HG03521 (cell line): Measurements from ENCODE around the gene SUN1.

ENCODE experiments used
- ATAC-seq: cut with Tn5 transposase; IDR thresholded peaks from one replicate; pipeline ENCODE4 v1.9.1; 2021; ENCODE audit warnings: mild to moderate bottlenecking, moderate library complexity; ENCODE audit not compliant: unreplicated experiment

Gene SUN1

GRCh38 chr7:889025-889390 lies 56.7 kb downstream of the SUN1 start:
- ATAC-seq, result no peak

GRCh38 chr7:889391-889790 lies 57.1 kb downstream of the SUN1 start:
- no peak for ATAC-seq

GRCh38 chr7:890868-891267 lies 58.6 kb downstream of the SUN1 start:
- no peak for ATAC-seq

GRCh38 chr7:891291-891690 lies 59.0 kb downstream of the SUN1 start:
- no peak for ATAC-seq

DNA sequence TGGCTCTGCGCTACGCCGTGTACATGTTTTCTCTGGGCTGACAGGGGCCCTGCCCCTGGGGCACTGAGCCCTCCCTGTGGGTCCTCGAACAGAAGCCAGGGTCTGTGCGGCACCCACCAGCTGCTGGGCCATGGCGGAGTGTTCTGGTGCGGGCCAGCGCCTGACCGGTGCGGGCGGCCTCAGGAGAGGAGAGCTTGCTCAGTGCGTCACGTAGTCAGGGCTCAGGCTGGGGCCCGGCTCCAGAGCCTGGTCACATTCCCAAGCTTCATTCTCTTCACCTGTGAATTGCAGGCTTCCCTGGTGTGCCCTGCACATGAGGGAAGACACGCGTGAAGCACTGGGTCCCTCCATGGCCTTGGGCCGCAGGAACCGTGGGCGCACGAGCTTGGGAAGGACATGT lies 59.5 kb downstream of the SUN1 start:
- no peak for ATAC-seq

DNA sequence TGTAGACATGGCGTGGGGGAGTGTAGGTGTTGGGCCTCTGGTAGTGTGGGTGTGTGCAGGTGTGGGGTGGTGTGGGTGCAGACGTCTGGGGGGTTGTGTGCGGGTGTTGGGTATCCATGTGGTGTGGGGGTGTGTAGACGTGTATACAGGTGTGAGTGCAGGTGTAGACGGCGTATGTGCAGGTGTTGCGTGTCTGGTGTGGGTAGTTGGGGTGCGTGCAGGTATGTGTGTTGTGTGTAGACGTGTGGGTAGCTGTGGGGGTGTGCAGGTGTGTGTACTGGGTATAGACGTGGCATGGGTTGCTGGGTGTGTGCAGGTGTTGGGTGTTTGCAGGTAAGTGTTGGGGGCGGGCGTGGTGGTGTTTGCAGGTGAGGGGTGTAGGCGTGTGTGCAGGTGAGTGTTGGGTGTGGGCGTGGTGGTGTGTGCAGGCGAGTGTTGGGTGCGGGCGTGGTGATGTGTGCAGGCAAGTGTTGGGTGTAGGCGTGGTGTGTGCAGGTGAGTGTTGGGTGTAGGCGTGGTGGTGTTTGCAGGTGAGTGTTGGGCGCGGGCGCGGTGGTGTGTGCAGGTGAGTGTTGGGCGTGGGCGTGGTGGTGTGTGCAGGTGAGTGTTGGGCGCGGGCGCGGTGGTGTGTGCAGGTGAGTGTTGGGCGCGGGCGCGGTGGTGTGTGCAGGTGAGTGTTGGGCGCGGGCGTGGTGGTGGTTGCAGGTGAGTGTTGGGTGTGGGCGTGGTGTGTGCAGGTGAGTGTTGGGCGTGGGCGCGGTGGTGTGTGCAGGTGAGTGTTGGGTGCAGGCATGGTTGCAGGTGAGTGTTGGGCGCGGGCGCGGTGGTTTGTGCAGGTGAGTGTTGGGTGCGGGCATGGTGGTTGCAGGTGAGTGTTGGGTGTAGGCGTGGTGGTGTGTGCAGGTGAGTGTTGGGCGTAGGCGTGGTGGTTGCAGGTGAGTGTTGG lies 60.6 kb downstream of the SUN1 start:
- ATAC-seq, result no peak

DNA sequence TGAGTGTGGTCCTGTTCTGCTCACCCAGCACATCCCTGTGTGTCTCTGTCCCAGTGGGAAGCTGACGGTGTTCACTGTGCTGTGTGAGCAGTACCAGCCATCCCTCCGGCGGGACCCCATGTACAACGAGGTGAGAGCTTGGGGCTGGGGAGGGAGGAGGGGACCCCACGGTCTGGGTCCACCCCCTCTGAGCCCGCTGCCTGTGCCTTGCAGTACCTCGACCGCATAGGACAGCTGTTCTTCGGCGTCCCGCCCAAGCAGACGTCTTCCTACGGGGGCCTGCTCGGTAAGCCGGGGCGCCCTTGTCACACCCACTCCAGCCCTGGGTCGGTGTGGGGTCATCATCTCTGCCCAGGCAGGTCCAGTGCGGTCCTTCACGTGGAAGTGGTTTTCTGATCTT lies 61.4 kb downstream of the SUN1 start:
- no peak for ATAC-seq

GRCh38 chr7:894164-894867 lies 62.0 kb downstream of the SUN1 start:
- no peak for ATAC-seq

DNA sequence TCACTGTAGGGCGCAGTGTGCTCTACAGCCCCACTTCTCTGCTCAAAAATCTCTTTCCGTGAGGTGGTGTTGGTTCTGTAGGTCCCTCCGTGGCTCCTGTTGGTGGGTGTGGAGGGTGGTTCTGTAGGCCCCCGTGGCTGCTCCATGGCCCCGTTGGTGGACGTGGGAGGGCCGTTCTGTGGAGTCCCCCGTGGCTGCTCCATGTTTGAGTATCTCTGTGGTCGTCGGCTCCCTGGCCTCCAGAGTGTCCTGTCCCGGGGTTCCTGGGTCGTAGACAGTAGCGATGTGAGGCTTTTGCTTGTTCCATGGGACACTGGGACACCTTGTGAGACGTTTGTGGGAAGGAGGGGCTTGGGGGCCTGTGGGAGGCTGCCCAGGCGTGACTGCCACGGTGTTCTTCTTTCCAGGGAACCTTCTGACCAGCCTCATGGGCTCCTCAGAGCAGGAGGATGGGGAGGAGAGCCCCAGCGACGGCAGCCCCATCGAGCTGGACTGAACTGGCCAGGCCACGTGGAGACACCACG lies 62.7 kb downstream of the SUN1 start:
- ATAC-seq, result no peak

GRCh38 chr7:895451-896052 lies 63.3 kb downstream of the SUN1 start:
- no peak for ATAC-seq

GRCh38 chr7:896346-897075 lies 64.2 kb downstream of the SUN1 start:
- ATAC-seq, result no peak

DNA sequence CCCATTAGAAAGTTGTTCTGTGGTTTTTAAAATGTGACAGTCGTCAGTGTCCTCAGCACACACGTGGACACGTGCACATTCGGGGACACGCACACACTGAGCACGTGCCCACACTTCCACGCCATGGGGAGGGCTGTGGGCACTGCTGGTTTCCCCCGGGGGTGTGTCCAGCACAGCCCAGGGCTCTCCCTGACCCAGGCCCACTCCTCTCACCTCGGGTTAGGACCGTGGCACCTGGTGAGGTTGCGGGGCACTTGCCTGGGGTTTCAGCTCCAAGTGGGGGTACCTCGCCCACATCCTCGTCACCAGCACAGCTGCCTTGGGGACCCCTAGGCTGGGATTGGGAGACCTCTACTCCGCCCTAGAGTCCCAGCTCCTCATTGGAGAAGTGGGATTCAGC lies 64.8 kb downstream of the SUN1 start:
- ATAC-seq, result no peak

- ATAC-seq, result no peak
Observed at GRCh38 chr7:897771-898376, 65.6 kb downstream of the SUN1 start.

GRCh38 chr7:898460-898854 lies 66.2 kb downstream of the SUN1 start:
- ATAC-seq, result no peak

DNA sequence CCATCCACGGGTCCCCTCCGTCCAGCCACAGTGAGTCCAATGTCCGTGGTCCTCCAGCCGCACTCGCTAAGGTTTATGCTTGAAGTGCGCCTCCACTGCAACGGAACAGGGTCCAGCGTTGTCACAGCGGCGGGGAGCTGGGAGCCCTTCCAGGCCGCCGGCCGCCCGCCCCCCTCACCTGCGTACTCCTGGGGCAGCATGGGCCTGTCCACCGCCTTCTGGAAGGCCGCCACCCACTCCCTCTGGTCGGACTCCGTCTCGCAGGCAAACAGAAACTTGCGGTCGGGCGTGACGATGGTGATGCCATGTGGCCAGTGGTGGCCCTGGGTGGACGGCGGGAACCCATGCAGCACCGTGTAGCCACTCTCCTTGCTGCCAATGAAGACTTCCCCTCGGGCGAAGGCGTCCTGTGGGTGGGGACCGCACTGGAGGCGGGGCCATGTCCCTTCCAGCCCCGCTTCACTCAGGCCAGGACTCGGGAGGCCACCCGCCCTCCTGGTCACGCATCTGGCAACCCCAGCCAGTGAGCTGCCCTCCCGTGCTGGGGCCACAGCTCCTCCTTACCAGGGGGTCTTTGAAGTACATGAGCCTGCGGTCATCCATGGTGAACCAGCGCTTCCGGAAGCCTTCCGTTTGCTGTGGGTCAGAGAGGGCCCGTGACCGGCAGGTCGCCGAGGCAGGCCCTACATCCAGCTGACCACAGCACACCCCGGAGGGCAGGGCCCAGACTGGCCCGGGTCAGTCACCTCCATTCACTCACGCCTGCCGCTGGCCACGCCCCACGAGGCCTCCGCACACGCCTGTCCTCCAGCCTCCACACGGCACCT lies 66.8 kb downstream of the SUN1 start:
- ATAC-seq, result no peak

GRCh38 chr7:899806-900205 lies 67.5 kb downstream of the SUN1 start:
- no peak for ATAC-seq

DNA sequence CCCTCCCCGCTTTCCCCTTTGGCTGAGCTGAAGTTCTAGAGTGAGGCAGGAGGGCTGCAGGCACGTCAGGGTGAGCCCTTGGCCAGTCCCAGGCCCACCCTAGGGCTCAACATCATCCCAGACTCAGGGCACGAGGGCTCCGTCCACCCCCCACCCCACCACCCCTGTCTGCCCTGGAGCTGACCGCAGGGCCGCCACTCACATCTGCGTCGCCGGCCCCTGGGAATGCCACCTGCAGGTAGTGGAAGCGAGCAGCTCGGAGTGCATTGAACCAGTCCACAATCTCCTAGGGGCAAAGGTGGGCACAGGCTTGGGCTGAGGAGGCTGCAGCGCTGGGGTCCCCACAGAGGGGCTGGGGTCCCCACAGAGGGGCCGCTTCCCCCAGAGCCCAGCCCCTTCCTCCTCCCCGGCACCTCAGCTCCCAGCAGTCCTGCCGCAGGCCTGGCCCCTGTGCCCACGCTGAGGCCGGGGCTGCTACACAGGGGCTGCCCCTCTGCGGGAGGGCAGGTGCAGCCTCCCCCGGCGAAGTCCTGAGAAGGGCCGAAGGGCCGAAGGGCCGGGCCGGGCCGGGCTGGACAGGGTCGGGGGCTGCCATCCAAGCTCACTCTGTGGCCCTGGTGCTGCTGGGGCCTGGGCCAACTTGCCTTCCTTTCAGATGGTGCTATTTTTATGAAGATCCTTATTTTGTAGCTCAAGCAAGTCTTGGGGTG lies 68.2 kb downstream of the SUN1 start:
- no peak for ATAC-seq

GRCh38 chr7:901041-901387 lies 68.7 kb downstream of the SUN1 start:
- no peak for ATAC-seq
